ENCODE data around the gene MPZL3.

DNA sequence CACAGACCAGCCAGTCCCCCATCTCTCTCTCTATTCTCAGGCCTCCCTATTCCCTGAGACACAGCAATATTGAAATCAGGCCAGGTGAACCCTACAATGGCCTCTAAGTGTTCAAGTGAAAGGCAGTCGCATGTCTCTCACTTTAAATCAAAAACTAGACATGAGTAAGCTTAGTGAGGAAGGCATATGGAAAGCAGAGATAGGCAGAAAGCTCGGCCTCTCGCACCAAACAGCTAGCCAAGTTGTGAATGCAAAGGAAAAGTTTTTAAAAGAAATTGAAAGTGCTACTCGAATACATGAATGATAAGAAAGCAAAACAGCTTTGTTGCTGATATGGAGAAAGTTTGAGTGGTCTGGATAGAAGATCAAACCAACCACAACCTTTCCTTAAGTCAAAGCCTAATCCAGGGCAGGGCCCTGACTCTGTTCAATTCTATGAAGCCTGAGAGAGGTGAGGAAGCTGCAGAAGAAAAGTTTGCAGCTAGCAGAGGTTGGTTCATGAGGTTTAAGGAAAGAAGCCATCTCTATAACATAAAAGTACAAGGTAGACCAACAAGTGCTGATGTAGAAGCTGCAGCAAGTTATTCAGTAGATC lies 31.7 kb upstream of the MPZL3 start:
- TF ChIP-seq, protein P1, sequence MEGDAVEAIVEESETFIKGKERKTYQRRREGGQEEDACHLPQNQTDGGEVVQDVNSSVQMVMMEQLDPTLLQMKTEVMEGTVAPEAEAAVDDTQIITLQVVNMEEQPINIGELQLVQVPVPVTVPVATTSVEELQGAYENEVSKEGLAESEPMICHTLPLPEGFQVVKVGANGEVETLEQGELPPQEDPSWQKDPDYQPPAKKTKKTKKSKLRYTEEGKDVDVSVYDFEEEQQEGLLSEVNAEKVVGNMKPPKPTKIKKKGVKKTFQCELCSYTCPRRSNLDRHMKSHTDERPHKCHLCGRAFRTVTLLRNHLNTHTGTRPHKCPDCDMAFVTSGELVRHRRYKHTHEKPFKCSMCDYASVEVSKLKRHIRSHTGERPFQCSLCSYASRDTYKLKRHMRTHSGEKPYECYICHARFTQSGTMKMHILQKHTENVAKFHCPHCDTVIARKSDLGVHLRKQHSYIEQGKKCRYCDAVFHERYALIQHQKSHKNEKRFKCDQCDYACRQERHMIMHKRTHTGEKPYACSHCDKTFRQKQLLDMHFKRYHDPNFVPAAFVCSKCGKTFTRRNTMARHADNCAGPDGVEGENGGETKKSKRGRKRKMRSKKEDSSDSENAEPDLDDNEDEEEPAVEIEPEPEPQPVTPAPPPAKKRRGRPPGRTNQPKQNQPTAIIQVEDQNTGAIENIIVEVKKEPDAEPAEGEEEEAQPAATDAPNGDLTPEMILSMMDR (IDR thresholded peaks at IDR 0.05; ENCODE audit: insufficient read depth, low read depth, low read length): no peak
- TF ChIP-seq EZH2 (IDR thresholded peaks at IDR 0.05; ENCODE audit: insufficient read depth, low read length): no peak

Measured in astrocyte (in vitro differentiated cells and primary cell).